Astrocyte of the spinal cord (primary cell): ENCODE measurements around the gene TAF3.
A peak's percentile ranks its signal among the peaks of the same experiment; 100 is the strongest.

Source experiments
- DNase-seq: peaks from one replicate; pipeline ENCODE4 v3.0.0; 2011; ENCODE audit warnings: low read depth, low spot score
- H3K4me3 ChIP-seq: 2 replicates; pipeline ENCODE4 v1.5.1; 2011; ENCODE audit warnings: low read depth, mild to moderate bottlenecking, low read length, moderate library complexity
- in situ Hi-C: cut with HindIII; loops from 2 replicates; pipeline ENCODE4 v1.10.0; 2017; ENCODE audit warnings: low sequenced_read_pairs
- TF ChIP-seq, protein P1 (sequence below): IDR thresholded peaks from 2 replicates; pipeline ENCODE4 v1.5.1; 2012; ENCODE audit warnings: low read depth, mild to moderate bottlenecking, low read length, inconsistent platforms

TAF3 gene

DNA sequence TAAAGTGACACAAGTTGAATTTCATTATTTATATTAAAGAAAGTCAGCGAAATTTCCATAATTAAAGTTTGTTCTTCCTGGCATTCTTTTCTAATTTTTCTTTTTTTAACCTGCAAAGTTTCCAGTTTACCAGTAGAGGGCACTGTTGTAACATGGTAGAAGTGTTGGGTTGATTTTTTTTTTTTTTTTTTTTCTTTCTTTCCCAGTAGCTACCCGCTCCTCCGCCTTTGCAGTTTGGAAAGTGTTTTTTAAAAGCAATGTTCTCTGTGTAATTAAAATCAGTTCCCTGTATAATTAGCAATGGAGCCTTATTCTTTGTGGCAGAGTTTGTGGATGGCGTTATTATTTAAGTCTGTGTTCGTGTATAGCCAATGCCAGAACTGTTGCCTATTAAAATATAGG, 53.7 kb downstream of the TAF3 start:
- H3K4me3 ChIP-seq, result peak overlapping the region; percentile 28
- in situ Hi-C loops, result no loop called here
- TF ChIP-seq, protein P1, sequence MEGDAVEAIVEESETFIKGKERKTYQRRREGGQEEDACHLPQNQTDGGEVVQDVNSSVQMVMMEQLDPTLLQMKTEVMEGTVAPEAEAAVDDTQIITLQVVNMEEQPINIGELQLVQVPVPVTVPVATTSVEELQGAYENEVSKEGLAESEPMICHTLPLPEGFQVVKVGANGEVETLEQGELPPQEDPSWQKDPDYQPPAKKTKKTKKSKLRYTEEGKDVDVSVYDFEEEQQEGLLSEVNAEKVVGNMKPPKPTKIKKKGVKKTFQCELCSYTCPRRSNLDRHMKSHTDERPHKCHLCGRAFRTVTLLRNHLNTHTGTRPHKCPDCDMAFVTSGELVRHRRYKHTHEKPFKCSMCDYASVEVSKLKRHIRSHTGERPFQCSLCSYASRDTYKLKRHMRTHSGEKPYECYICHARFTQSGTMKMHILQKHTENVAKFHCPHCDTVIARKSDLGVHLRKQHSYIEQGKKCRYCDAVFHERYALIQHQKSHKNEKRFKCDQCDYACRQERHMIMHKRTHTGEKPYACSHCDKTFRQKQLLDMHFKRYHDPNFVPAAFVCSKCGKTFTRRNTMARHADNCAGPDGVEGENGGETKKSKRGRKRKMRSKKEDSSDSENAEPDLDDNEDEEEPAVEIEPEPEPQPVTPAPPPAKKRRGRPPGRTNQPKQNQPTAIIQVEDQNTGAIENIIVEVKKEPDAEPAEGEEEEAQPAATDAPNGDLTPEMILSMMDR, result peak; percentile 62
- DNase-seq, result peak; percentile 30

DNA sequence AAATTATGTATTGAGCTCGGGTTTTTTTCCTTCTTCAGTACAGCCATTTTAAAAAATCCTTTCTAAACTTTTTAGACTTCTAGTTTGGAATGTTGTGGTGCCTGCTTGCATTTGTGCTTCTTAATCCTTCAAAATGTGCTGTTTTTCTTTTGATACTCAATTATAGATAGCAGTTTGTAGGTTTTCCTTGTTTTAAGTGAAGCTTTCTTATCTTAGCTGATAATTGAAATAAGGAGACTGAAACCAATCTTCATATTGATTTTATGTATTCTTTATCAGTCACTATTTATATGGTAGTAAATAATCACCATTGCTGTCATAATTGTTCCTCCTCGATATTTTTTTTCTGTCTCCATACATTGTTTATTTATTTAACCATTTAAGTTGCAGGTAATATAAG, 56.6 kb downstream of the TAF3 start:
- DNase-seq, result no peak
- in situ Hi-C loops, result no loop called here
- TF ChIP-seq, protein P1, result no peak
- no peak overlapping the region for H3K4me3 ChIP-seq

DNA sequence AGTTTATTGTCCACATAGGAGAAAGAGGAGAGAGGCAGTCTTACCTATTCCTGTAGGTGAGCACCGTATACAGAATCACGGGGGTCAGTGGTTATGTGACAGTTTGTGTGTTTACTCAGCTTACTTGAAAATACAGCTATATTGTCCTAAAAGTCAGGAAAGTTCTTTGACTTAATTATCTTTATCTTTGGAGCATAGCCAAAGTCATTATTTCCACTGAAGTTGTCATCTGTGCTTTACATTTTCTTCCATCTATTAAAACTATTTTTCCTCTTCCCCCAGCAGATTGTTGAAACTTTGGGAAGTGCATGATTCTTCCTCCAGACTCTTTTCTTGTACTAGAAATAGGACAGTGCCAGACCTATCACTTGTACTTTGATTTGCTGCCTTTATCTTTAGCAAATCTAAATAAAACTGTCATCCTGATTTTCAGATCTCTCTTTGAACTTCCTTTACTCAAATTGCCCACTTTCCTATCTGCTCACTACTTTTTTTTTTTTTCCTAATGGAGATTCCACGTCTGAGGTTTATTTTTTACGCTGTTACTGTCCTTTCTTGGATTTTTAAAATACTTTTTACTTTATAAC, 58.3 kb downstream of the TAF3 start:
- no peak for DNase-seq
- in situ Hi-C loops, result no loop called here

DNA sequence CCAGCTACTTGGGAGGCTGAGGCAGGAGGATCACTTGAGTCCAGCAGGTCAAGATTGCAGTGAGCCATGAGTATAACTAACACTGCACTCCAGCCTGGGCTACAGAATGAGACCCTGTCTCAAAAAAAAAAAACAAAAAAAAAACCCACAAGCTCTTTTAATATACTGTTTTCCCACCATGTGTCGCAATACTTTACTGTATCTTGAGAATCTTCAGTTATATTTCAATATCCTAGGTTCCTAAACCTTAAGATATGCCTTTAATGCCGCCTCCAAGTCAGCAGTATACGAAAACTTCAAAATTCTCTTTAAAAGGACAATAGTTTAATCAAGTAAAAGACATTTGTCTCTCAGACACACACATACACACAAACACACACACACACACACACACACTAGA, 62.8 kb downstream of the TAF3 start:
- in situ Hi-C loops, result no loop called here
- no peak overlapping the region for H3K4me3 ChIP-seq
- TF ChIP-seq, protein P1, result no peak
- DNase-seq, result no peak

More for the DNA sequence above, 58.3 kb downstream of the TAF3 start:
- H3K4me3 ChIP-seq, result no peak overlapping the region
- TF ChIP-seq, protein P1, result no peak

DNA sequence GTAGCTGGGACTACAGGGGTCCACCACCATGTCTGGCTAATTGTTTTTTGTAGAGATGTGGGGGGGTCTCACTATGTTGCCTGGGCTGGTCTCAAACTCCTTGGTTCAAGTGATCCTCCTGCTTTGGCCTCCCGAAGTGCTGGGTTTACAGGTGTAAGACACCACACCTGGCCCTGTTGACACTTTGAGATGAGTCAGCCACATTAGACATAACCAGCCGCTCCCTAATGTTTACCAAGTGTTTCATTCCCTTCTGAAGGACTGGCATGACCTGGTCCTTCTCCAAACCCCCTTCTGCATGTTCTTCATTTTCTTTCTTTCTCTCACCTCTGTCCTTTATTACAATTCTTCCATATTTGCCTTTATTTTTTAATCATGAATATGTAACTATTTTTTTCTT, 67.8 kb downstream of the TAF3 start:
- DNase-seq, result no peak
- H3K4me3 ChIP-seq, result no peak overlapping the region
- TF ChIP-seq, protein P1, result no peak
- in situ Hi-C loops, result no loop called here

DNA sequence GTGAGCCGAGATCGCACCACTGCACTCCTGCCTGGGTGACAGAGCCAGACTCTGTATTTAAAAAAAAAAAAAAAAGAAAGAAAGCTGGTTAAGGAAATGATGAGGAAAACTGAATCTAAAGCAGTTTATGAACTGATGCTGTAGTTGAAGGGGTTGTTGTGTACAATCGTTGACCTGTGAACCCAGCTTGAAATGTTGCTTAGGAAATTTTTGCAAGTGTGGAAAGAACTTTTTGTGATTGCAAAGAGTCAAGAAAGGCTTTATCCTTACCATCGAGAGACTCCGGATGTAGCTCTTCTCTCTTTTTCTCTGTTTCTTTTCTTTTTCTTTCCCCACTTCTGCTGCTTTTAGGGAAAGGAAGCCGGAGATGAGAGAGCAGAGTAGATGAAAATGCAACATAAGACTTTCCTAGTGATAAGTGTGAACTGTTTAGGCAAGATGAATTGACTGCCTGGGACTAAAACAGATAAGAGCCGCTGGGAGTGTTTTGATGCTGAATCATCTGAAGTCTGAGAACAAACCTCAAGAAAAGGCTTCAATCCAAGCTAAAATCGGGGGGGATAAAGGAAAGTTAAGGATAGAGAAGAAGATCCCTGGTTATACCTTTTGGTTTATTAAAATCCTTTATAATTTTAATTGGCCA, 69.0 kb downstream of the TAF3 start:
- peak; percentile 51 for DNase-seq
- no peak overlapping the region for H3K4me3 ChIP-seq
- TF ChIP-seq, protein P1, result no peak
- in situ Hi-C loops, result no loop called here
